Mesodermal cell (in vitro differentiated cells): ENCODE data around the gene OSTC.
"Not testable (repeated sequence)": the region's sequence is repeated elsewhere in the genome, so short reads cannot be mapped to it uniquely, and the experiment has no call there.

Source experiments
- H3K27ac ChIP-seq: 2 replicates; pipeline ENCODE4 v1.7.0; 2013; ENCODE audit warnings: mild to moderate bottlenecking, low read depth, low read length, moderate library complexity; ENCODE audit not compliant: severe bottlenecking
- H3K36me3 ChIP-seq: 2 replicates; pipeline ENCODE4 v1.7.1; 2013; ENCODE audit warnings: mild to moderate bottlenecking, low read length, moderate library complexity; ENCODE audit not compliant: control insufficient read depth, insufficient read depth
- H3K4me1 ChIP-seq: one replicate; pipeline ENCODE4 v1.7.1; 2013; ENCODE audit warnings: mild to moderate bottlenecking, low read length; ENCODE audit not compliant: insufficient read depth, control insufficient read depth, poor library complexity, severe bottlenecking
- H3K4me3 ChIP-seq: 2 replicates; pipeline ENCODE4 v1.7.0; 2013; ENCODE audit warnings: low read length, control low read depth, mild to moderate bottlenecking; ENCODE audit not compliant: insufficient read depth, poor library complexity, severe bottlenecking; ENCODE audit errors: extremely low read depth
- H3K9me3 ChIP-seq: 2 replicates; pipeline ENCODE4 v1.7.1; 2013; ENCODE audit warnings: mild to moderate bottlenecking, low read length, moderate library complexity; ENCODE audit not compliant: control insufficient read depth
- WGBS, 2 experiments: methylation state at CpG; one replicate each; pipeline ENCODE4 v1.1.5; 2013; ENCODE audit warnings: missing lambda C conversion rate in 2 of 2; ENCODE audit not compliant: insufficient coverage in 2 of 2; 5-methylcytosine and 5-hydroxymethylcytosine counted together

Gene OSTC

GRCh38 chr4:108710578-108710977, 60.2 kb downstream of the OSTC start:
- H3K36me3 ChIP-seq, H3K9me3 ChIP-seq, H3K27ac ChIP-seq, H3K4me3 ChIP-seq, H3K4me1 ChIP-seq: not testable (repeated sequence)
- 67 to 72% methylated on average over 4 to 7 of the region's 7 CpGs for WGBS, 2 experiments

- no peaks in the 10 kb centered on the region for H3K9me3 ChIP-seq
- no peak overlapping the region for H3K4me3 ChIP-seq
- H3K36me3 ChIP-seq: no peaks in the 10 kb centered on the region
- H3K4me1 ChIP-seq: peaks cover 6% of the 10 kb centered on the region
- H3K27ac ChIP-seq: no peak overlapping the region
- 20% methylated on average over 1 of the region's 4 CpGs; no CpG with 5 or more reads in 1 of the 2 experiments for WGBS, 2 experiments
Observed at GRCh38 chr4:108714880-108715279, 64.5 kb downstream of the OSTC start.

GRCh38 chr4:108716340-108716739, 65.9 kb downstream of the OSTC start:
- Histone ChIP-seq H3K36me3 (no peaks in the 10 kb centered on the region), H3K4me1 (peaks cover 6% of the 10 kb centered on the region), H3K27ac (no peak overlapping the region), H3K9me3 (no peaks in the 10 kb centered on the region), H3K4me3 (no peak overlapping the region)
- WGBS, 2 experiments: 100% methylated on average over 1 of the region's 2 CpGs; no CpG with 5 or more reads in 1 of the 2 experiments

GRCh38 chr4:108717386-108717785, 67.0 kb downstream of the OSTC start:
- Histone ChIP-seq H3K9me3 (no peaks in the 10 kb centered on the region), H3K27ac (no peak overlapping the region), H3K36me3 (no peaks in the 10 kb centered on the region), H3K4me3 (no peak overlapping the region), H3K4me1 (peaks cover 6% of the 10 kb centered on the region)
- 83% methylated on average over 1 of the region's 2 CpGs; no CpG with 5 or more reads in 1 of the 2 experiments for WGBS, 2 experiments
